Stimulated activated naive CD4-positive, alpha-beta T cell (primary cell): ENCODE data around the gene BRF1.
A peak's percentile ranks its signal among the peaks of the same experiment; 100 is the strongest.
"Not testable (repeated sequence)": the region's sequence is repeated elsewhere in the genome, so short reads cannot be mapped to it uniquely, and the experiment has no call there.

Experiments used
- DNase-seq, 6 experiments: peaks; one replicate each; lab custom pipeline; 2025; lab: John Stamatoyannopoulos, UW

Gene BRF1

GRCh38 chr14:105288936-105289335 lies 11.9 kb downstream of the BRF1 start:
- not testable (repeated sequence) for DNase-seq

GRCh38 chr14:105287249-105288102 lies 13.3 kb downstream of the BRF1 start:
- no peak for DNase-seq

- no peak for DNase-seq
These were observed 14.0 kb downstream of the BRF1 start for GRCh38 chr14:105286759-105287144.

- no peak for DNase-seq
These were observed 15.6 kb downstream of the BRF1 start for GRCh38 chr14:105285174-105285573.

- no peak for DNase-seq
These were observed 16.9 kb downstream of the BRF1 start for GRCh38 chr14:105283899-105284298.

GRCh38 chr14:105283028-105283427 lies 17.8 kb downstream of the BRF1 start:
- DNase-seq: no peak

- DNase-seq: no peak
These were observed 18.6 kb downstream of the BRF1 start for GRCh38 chr14:105282098-105282725.

- DNase-seq: peak in 3 of 6 experiments; percentile 12 to 31 (median 13)
These were observed 19.3 kb downstream of the BRF1 start for GRCh38 chr14:105281371-105282097.

- DNase-seq: no peak
These were observed 20.3 kb downstream of the BRF1 start for GRCh38 chr14:105280525-105280924.

- no peak for DNase-seq
These were observed 21.0 kb downstream of the BRF1 start for GRCh38 chr14:105279642-105280361.

GRCh38 chr14:105277448-105277847 lies 23.4 kb downstream of the BRF1 start:
- DNase-seq: not testable (repeated sequence)

- DNase-seq: no peak
These were observed 25.4 kb downstream of the BRF1 start for GRCh38 chr14:105275267-105275946.

GRCh38 chr14:105274637-105275036 lies 26.2 kb downstream of the BRF1 start:
- no peak for DNase-seq

- no peak for DNase-seq
These were observed 27.7 kb downstream of the BRF1 start for GRCh38 chr14:105273062-105273461.

GRCh38 chr14:105272623-105273022 lies 28.2 kb downstream of the BRF1 start:
- no peak for DNase-seq

GRCh38 chr14:105271224-105271890 lies 29.4 kb downstream of the BRF1 start:
- no peak for DNase-seq

GRCh38 chr14:105269405-105269804 lies 31.4 kb downstream of the BRF1 start:
- no peak for DNase-seq

GRCh38 chr14:105268736-105269354 lies 32.0 kb downstream of the BRF1 start:
- DNase-seq: no peak

GRCh38 chr14:105267820-105268548 lies 32.8 kb downstream of the BRF1 start:
- no peak for DNase-seq

- no peak for DNase-seq
These were observed 39.0 kb downstream of the BRF1 start for GRCh38 chr14:105261781-105262180.
